CD8-positive, alpha-beta memory T cell (primary cell): Measurements from ENCODE around the gene HOXA5. TPM values are rescaled to one million over a fixed set of nuclear protein-coding genes. Genes with fewer than 3 reads are reported as not detected.

Source experiments
- CTCF ChIA-PET: fragments of 350-600 bp; sonication (Branson Sonifier 250); formaldehyde crosslinking; loops from one replicate; lab custom pipeline; 2021; ENCODE audit warnings: antibody characterized with exemption; lab: Charles Lee
- POLR2A ChIA-PET: fragments of 350-600 bp; sonication (Branson Sonifier 250); formaldehyde crosslinking; loops from one replicate; lab custom pipeline; 2021; ENCODE audit warnings: antibody characterized with exemption; lab: Charles Lee
- DNase-seq, 5 donors: peaks; one replicate each; pipeline versions ENCODE4 v3.0.0 to v3.0.0-alpha.2; 2020 to 2022; ENCODE audit warnings: mixed read lengths in 1 of 5
- H3K27ac ChIP-seq: one replicate; pipeline ENCODE4 v1.7.0; 2013; ENCODE audit warnings: low read depth, mild to moderate bottlenecking, low read length, moderate library complexity
- H3K27me3 ChIP-seq: 2 replicates; pipeline ENCODE4 v1.7.0; 2013; ENCODE audit warnings: low read length, mild to moderate bottlenecking; ENCODE audit not compliant: insufficient read depth, poor library complexity, severe bottlenecking
- H3K36me3 ChIP-seq: 2 replicates; pipeline ENCODE4 v1.7.0; 2013; ENCODE audit warnings: mild to moderate bottlenecking, low read length, moderate library complexity; ENCODE audit not compliant: insufficient read depth
- H3K4me1 ChIP-seq: 2 replicates; pipeline ENCODE4 v1.7.0; 2013; ENCODE audit warnings: mild to moderate bottlenecking, low read length, moderate library complexity; ENCODE audit not compliant: insufficient read depth
- H3K4me3 ChIP-seq: 2 replicates; pipeline ENCODE4 v1.7.0; 2013; ENCODE audit warnings: mild to moderate bottlenecking, low read length
- H3K9me3 ChIP-seq: 2 replicates; pipeline ENCODE4 v1.7.0; 2013; ENCODE audit warnings: mild to moderate bottlenecking, low read length
- H3K27ac Mint-ChIP-seq, 8 donors: one replicate each; pipeline ENCODE4 v1.8.0; 2020 to 2021; ENCODE audit warnings: mixed read lengths in 8 of 8, mild to moderate bottlenecking in 6 of 8, inconsistent platforms in 3 of 8, moderate library complexity in 3 of 8
- H3K27me3 Mint-ChIP-seq, 2 donors: one replicate each; pipeline ENCODE4 v1.8.0; 2020 to 2021; ENCODE audit warnings: mixed read lengths in 2 of 2, mild to moderate bottlenecking in 1 of 2, moderate library complexity in 1 of 2
- H3K36me3 Mint-ChIP-seq, 3 donors: one replicate each; pipeline ENCODE4 v1.8.0; 2020 to 2021; ENCODE audit warnings: mixed read lengths in 3 of 3, inconsistent platforms in 1 of 3, mild to moderate bottlenecking in 1 of 3
- H3K4me1 Mint-ChIP-seq, 3 donors: one replicate each; pipeline ENCODE4 v1.8.0; 2020 to 2021; ENCODE audit warnings: mixed read lengths in 3 of 3, inconsistent platforms in 1 of 3, mild to moderate bottlenecking in 1 of 3
- H3K4me3 Mint-ChIP-seq, 7 donors: one replicate each; pipeline ENCODE4 v1.8.0; 2020 to 2021; ENCODE audit warnings: mixed read lengths in 7 of 7, mild to moderate bottlenecking in 6 of 7, moderate library complexity in 4 of 7, inconsistent platforms in 2 of 7
- H3K9me3 Mint-ChIP-seq, 5 donors: one replicate each; pipeline ENCODE4 v1.8.0; 2020 to 2022; ENCODE audit warnings: mixed read lengths in 5 of 5, mild to moderate bottlenecking in 3 of 5, moderate library complexity in 2 of 5, inconsistent platforms in 1 of 5
- polyA plus RNA-seq: library from polyadenylated mRNA; unstranded; fragments of 300-500 nt; fragmentation: Illumina TruSeq; gene quantifications from one replicate; pipeline ENCODE4 v1.2.3, GENCODE V29; 2021
- total RNA-seq, 2 experiments: library from RNA; stranded (reverse); gene quantifications; one replicate each; pipeline ENCODE4 v1.2.3, GENCODE V29; 2021

HOXA5 gene
- total and polyA plus RNA-seq, 3 experiments from 2014 or later, result not detected

DNA sequence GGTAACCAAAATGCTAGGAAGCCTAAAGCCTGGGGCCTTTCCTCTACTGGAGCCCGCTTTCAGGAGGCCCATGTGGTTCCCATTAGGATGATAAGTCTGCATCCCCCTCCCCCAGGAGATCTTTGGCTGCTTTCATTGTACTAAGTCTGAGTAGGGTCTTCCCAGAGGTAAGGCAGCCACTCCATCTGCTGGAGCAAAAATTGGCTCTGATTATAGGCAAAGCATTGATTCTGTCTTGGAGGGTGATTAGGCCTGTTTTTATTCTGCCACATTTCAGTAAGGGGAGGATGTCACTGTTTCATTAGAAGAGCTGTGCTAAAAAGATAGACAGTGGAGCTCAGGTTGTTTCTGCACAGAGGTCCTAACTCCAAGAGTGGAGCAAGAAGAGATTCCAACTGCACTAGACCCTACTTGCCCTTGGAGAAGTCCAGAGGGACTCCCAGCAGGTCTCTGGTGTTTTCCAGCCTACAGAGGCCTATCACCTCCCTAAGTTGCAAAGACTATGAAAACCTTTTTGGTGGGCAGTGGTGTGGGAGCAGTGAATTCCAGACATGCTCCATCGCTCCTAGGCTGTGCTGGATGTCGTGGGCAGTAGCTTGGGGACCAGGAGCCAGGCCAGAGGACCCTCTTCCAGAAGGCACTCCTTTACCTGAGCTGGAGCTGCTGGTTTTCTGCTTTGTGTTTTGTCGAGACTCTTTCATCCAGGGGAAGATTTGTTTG, 33.9 kb downstream of the HOXA5 start:
- no peak for DNase-seq
- CTCF ChIA-PET, result no interaction called here
- Histone ChIP-seq H3K4me3 (no peak overlapping the region), H3K27ac (no peak overlapping the region), H3K27me3 (peaks cover 7% of the 10 kb centered on the region), H3K4me1 (no peaks in the 10 kb centered on the region), H3K9me3 (no peaks in the 10 kb centered on the region), H3K36me3 (no peaks in the 10 kb centered on the region)
- H3K36me3 Mint-ChIP-seq, result no peaks in the 10 kb centered on the region
- peaks cover 6 to 28% of the 10 kb centered on the region in 2 donors for H3K27me3 Mint-ChIP-seq
- H3K27ac Mint-ChIP-seq, result no peak overlapping the region
- POLR2A ChIA-PET, result no interaction called here
- H3K9me3 Mint-ChIP-seq, result no peaks in the 10 kb centered on the region
- no peak overlapping the region for H3K4me3 Mint-ChIP-seq
- H3K4me1 Mint-ChIP-seq, result no peaks in the 10 kb centered on the region

GRCh38 chr7:27108390-27109127, 34.9 kb downstream of the HOXA5 start:
- peaks cover 15% of the 10 kb centered on the region for H3K27me3 ChIP-seq
- Mint-ChIP-seq H3K27me3 (peaks cover 17 to 34% of the 10 kb centered on the region in 2 donors), H3K27ac (no peak overlapping the region), H3K9me3 (no peaks in the 10 kb centered on the region), H3K36me3 (no peaks in the 10 kb centered on the region), H3K4me3 (no peak overlapping the region), H3K4me1 (peaks cover 4 to 7% (median 5%) of the 10 kb centered on the region in 3 donors)
- no peaks in the 10 kb centered on the region for H3K4me1 ChIP-seq
- CTCF ChIA-PET, result no interaction called here
- H3K9me3 ChIP-seq, result no peaks in the 10 kb centered on the region
- no peaks in the 10 kb centered on the region for H3K36me3 ChIP-seq
- no peak for DNase-seq
- H3K4me3 ChIP-seq, result no peak overlapping the region
- POLR2A ChIA-PET, result no interaction called here
- no peak overlapping the region for H3K27ac ChIP-seq

DNA sequence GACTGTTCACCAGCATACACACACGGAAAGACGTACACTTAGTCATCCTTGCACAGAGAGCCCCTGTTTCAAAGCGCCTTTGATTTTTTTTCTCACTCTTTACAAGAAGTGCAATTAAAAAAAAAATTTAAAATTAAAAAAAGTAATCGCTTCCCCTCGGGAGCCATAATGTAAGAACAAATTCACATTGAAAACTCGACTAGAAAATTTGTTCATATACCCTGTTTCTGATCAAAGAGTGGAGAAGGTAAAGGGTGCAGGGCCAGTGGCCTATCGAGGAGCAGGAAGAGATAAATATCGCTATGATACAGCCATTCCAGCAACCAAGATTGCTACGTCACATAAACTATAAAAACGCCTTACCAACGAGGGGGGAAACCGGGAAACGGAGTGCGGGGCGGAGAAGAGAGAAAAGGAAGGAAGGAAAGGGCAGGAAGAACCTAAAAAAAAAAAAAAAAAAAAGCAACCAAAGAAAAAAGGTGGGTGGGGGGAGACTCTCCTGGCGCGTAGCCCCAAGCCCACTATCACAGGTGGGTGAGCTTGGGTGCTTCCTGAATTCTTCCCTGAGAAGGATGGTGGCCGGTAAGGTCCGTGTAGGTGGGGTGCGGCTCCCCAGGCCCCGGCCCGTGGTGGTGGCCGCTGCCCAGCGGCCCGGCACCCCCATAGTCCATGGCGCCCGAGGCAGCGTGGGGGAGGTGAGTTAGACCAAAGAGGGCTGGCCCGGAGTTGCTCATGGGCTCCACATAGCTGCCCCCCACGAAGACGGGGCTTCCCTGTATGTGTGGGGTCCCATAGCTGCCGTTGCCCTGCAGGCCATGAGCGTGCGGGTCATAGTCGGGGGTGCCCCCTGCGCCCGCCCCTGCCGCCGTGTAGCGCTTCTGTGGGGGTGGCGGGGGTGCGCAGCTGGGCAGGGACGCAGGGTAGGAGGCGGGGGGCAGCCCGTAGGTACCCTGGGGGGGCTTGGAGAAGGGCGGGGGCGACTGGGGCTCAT, 35.8 kb downstream of the HOXA5 start:
- Histone ChIP-seq H3K4me3 (no peak overlapping the region), H3K9me3 (no peaks in the 10 kb centered on the region), H3K27ac (no peak overlapping the region), H3K27me3 (peaks cover 24% of the 10 kb centered on the region), H3K36me3 (no peaks in the 10 kb centered on the region), H3K4me1 (peaks cover 5% of the 10 kb centered on the region)
- POLR2A ChIA-PET, result no interaction called here
- Mint-ChIP-seq H3K4me3 (no peak overlapping the region), H3K27ac (no peak overlapping the region), H3K9me3 (no peaks in the 10 kb centered on the region), H3K4me1 (peaks cover 10 to 12% (median 10%) of the 10 kb centered on the region in 3 donors), H3K36me3 (no peaks in the 10 kb centered on the region), H3K27me3 (peaks cover 23 to 43% of the 10 kb centered on the region in 2 donors)
- CTCF ChIA-PET, result no interaction called here
- DNase-seq, result no peak

GRCh38 chr7:27106901-27107240, 36.6 kb downstream of the HOXA5 start:
- Mint-ChIP-seq H3K4me3 (no peak overlapping the region), H3K4me1 (peaks cover 15 to 18% (median 17%) of the 10 kb centered on the region in 3 donors), H3K27ac (no peak overlapping the region), H3K9me3 (no peaks in the 10 kb centered on the region), H3K36me3 (no peaks in the 10 kb centered on the region), H3K27me3 (peaks cover 29 to 47% of the 10 kb centered on the region in 2 donors)
- Histone ChIP-seq H3K9me3 (no peaks in the 10 kb centered on the region), H3K4me1 (peaks cover 10% of the 10 kb centered on the region), H3K27ac (no peak overlapping the region), H3K27me3 (peaks cover 32% of the 10 kb centered on the region), H3K4me3 (no peak overlapping the region), H3K36me3 (no peaks in the 10 kb centered on the region)
- DNase-seq, result no peak
- ChIA-PET POLR2A (no interaction called here), CTCF (no interaction called here)

GRCh38 chr7:27106181-27106900, 37.1 kb downstream of the HOXA5 start:
- Histone ChIP-seq H3K27ac (no peak overlapping the region), H3K27me3 (peaks cover 33% of the 10 kb centered on the region), H3K36me3 (no peaks in the 10 kb centered on the region), H3K4me3 (no peak overlapping the region), H3K4me1 (peaks cover 10% of the 10 kb centered on the region), H3K9me3 (no peaks in the 10 kb centered on the region)
- Mint-ChIP-seq H3K4me3 (no peak overlapping the region), H3K36me3 (peaks cover 0 to 4% (median 3%) of the 10 kb centered on the region in 3 donors), H3K9me3 (no peaks in the 10 kb centered on the region), H3K27ac (no peak overlapping the region), H3K27me3 (peaks cover 32 to 48% of the 10 kb centered on the region in 2 donors), H3K4me1 (peaks cover 20 to 22% (median 21%) of the 10 kb centered on the region in 3 donors)
- no peak for DNase-seq
- ChIA-PET CTCF (no interaction called here), POLR2A (no interaction called here)

- Mint-ChIP-seq H3K4me3 (no peak overlapping the region), H3K36me3 (peaks cover 2 to 12% (median 10%) of the 10 kb centered on the region in 3 donors), H3K27me3 (peaks cover 38 to 57% of the 10 kb centered on the region in 2 donors), H3K9me3 (no peaks in the 10 kb centered on the region), H3K4me1 (peaks cover 20 to 22% (median 21%) of the 10 kb centered on the region in 3 donors), H3K27ac (no peak overlapping the region)
- H3K4me3 ChIP-seq, result no peak overlapping the region
- no peak for DNase-seq
- H3K27me3 ChIP-seq, result peaks cover 33% of the 10 kb centered on the region
- CTCF ChIA-PET, result interaction anchor here (1.1 kb wide), 1 partner anchor 9 kb away, joined by 4 read pairs; no protein-coding TSS in a partner anchor
- H3K4me1 ChIP-seq, result peaks cover 10% of the 10 kb centered on the region
- H3K9me3 ChIP-seq, result no peaks in the 10 kb centered on the region
- no peak overlapping the region for H3K27ac ChIP-seq
- POLR2A ChIA-PET, result no interaction called here
- no peaks in the 10 kb centered on the region for H3K36me3 ChIP-seq
Measured at GRCh38 chr7:27105301-27106031, 38.0 kb downstream of the HOXA5 start.
